PC-9 (cell line): Measurements from ENCODE around the gene USP36. TPM values are rescaled to one million over a fixed set of nuclear protein-coding genes. Genes with fewer than 3 reads are reported as not detected.

ENCODE experiments used
- BruUV-seq: library from RNA; stranded (reverse); fragments of 400-500 nt; replicated peaks from 2 replicates; lab custom pipeline; 2021; lab: Mats Ljungman, UMichigan
- CTCF ChIA-PET: fragments of 300-600 bp; sonication (Branson Sonifier 250); formaldehyde crosslinking; loops from one replicate; lab custom pipeline; 2022; ENCODE audit warnings: antibody characterized with exemption; lab: Charles Lee
- POLR2A ChIA-PET: fragments of 300-600 bp; sonication (Branson Sonifier 250); formaldehyde crosslinking; loops from one replicate; lab custom pipeline; 2022; ENCODE audit warnings: antibody characterized with exemption; ENCODE audit not compliant: unreplicated experiment; lab: Charles Lee
- DNase-seq, 2 experiments: peaks; one replicate each; pipeline versions ENCODE4 v3.0.0 to v3.0.0-alpha.2; 2015 to 2022; ENCODE audit warnings: mixed read lengths in 1 of 2
- H2AFZ ChIP-seq: fragments of 200-600 bp; sonication (generic); 2 replicates; pipeline ENCODE4 v1.8.1; 2017; ENCODE audit warnings: antibody characterized with exemption
- H3F3A ChIP-seq: fragments of 200-600 bp; sonication (generic); 2 replicates; pipeline ENCODE4 v1.8.1; 2017; ENCODE audit warnings: antibody characterized with exemption, mild to moderate bottlenecking, low read depth; ENCODE audit not compliant: insufficient read depth
- H3K27ac ChIP-seq: fragments of 200-600 bp; sonication (generic); 2 replicates; pipeline ENCODE4 v1.6.1; 2016; ENCODE audit warnings: mixed run types
- H3K27me3 ChIP-seq: fragments of 200-600 bp; sonication (generic); 2 replicates; pipeline ENCODE4 v1.6.1; 2016; ENCODE audit warnings: low read depth, mixed run types; ENCODE audit not compliant: insufficient read depth
- H3K36me3 ChIP-seq: fragments of 200-600 bp; sonication (generic); 2 replicates; pipeline ENCODE4 v1.6.1; 2016; ENCODE audit warnings: low read depth, mixed run types
- H3K4me1 ChIP-seq: fragments of 200-600 bp; sonication (generic); replicated peaks from 2 replicates; pipeline ENCODE4 v1.6.1; 2016; ENCODE audit warnings: mixed run types; ENCODE audit not compliant: insufficient read depth
- H3K4me2 ChIP-seq: fragments of 200-600 bp; sonication (generic); 2 replicates; pipeline ENCODE4 v1.6.1; 2017; ENCODE audit warnings: mixed run types
- H3K4me3 ChIP-seq: fragments of 200-600 bp; sonication (generic); 2 replicates; pipeline ENCODE4 v1.6.1; 2016; ENCODE audit warnings: mixed run types
- H3K79me2 ChIP-seq: fragments of 200-600 bp; sonication (generic); 2 replicates; pipeline ENCODE4 v1.6.1; 2017; ENCODE audit warnings: low read depth, mixed run types
- H3K9me2 ChIP-seq: fragments of 200-600 bp; sonication (generic); 2 replicates; pipeline ENCODE4 v1.8.1; 2017; ENCODE audit warnings: mild to moderate bottlenecking; ENCODE audit not compliant: insufficient read depth
- H3K9me3 ChIP-seq: fragments of 200-600 bp; sonication (generic); 2 replicates; pipeline ENCODE4 v1.8.1; 2016; ENCODE audit warnings: low read depth; ENCODE audit not compliant: insufficient read depth
- H4K20me1 ChIP-seq: fragments of 200-600 bp; sonication (generic); 2 replicates; pipeline ENCODE4 v1.8.1; 2017; ENCODE audit not compliant: insufficient read depth
- EZH2 ChIP-seq: fragments of 200-600 bp; sonication (generic); IDR thresholded peaks from 2 replicates; pipeline ENCODE4 v1.8.0; 2017; ENCODE audit warnings: antibody characterized with exemption, low read depth
- intact Hi-C: fragments of 100-400 bp; cut with micrococcal nuclease; formaldehyde crosslinking; loops from one replicate; pipeline ENCODE4 v1.10.0; 2022; ENCODE audit not compliant: unreplicated experiment
- total RNA-seq: library from RNA; stranded (reverse); gene quantifications from 2 replicates; pipeline ENCODE4 v1.2.3, GENCODE V29; 2021
- TF ChIP-seq, protein P1 (sequence below): fragments of 200-600 bp; sonication (generic); conservative IDR thresholded peaks from 2 replicates; pipeline ENCODE4 v1.6.1; 2017; ENCODE audit warnings: mixed run types, antibody characterized with exemption, mild to moderate bottlenecking, moderate library complexity

USP36 gene
- total RNA-seq, 1 experiment from 2014 or later, result 46.2 TPM

DNA sequence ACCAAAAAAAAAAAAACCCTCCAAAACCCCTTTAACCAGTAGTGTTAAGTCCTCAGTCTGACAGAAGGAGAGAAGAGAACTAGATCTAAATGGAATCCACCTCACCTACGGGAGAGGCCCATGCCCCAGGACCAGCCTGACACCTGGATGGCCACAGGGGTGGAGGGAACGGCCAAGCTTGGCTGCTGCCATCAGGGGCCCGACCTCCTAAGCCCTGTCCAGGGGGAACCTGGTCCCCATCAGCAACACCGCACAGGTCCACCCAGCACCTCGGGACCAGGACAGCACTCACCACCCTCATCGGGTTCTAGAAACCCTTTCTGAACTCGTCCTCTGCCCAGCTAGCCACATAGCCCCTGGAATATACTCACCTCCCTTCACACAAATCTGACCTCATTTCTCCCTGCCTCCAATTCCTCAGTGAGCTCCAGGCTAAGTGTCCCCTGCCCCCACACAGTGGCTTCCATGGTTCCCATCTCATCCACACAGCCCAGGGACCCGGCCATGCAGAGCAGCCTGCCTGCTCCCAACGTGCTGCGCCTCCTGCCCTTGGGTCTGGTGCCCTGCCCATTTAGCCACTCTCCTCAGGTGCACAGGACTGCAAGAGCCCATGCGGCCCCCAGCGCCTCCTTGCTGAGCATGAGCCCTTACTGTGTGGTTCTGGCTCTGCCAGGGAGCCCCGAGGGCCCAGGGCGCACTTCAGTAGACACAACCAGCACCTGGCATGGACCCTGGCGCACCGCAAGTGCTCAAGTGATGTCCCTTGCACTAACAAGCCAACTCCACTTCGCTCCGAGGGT is 40.3 kb downstream of the USP36 start:
- POLR2A ChIA-PET, result no interaction called here
- peaks cover 4% of the 10 kb centered on the region for H4K20me1 ChIP-seq
- H3K79me2 ChIP-seq, result no peaks in the 10 kb centered on the region
- H3K4me3 ChIP-seq, result no peak overlapping the region
- H3K27me3 ChIP-seq, result no peaks in the 10 kb centered on the region
- H3K9me2 ChIP-seq, result no peaks in the 10 kb centered on the region
- no peaks in the 10 kb centered on the region for H3K4me1 ChIP-seq
- CTCF ChIA-PET, result interaction anchor here (0.7 kb wide), 1 partner anchor 591 kb away, joined by 5 read pairs; no protein-coding TSS in a partner anchor
- no peak overlapping the region for H3K4me2 ChIP-seq
- no peaks in the 10 kb centered on the region for H3K9me3 ChIP-seq
- no peaks in the 10 kb centered on the region for H3K36me3 ChIP-seq
- H3F3A ChIP-seq, result no peaks in the 10 kb centered on the region
- TF ChIP-seq EZH2, result no peak
- TF ChIP-seq, protein P1, sequence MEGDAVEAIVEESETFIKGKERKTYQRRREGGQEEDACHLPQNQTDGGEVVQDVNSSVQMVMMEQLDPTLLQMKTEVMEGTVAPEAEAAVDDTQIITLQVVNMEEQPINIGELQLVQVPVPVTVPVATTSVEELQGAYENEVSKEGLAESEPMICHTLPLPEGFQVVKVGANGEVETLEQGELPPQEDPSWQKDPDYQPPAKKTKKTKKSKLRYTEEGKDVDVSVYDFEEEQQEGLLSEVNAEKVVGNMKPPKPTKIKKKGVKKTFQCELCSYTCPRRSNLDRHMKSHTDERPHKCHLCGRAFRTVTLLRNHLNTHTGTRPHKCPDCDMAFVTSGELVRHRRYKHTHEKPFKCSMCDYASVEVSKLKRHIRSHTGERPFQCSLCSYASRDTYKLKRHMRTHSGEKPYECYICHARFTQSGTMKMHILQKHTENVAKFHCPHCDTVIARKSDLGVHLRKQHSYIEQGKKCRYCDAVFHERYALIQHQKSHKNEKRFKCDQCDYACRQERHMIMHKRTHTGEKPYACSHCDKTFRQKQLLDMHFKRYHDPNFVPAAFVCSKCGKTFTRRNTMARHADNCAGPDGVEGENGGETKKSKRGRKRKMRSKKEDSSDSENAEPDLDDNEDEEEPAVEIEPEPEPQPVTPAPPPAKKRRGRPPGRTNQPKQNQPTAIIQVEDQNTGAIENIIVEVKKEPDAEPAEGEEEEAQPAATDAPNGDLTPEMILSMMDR, result no peak
- H3K27ac ChIP-seq, result no peak overlapping the region
- intact Hi-C loops, result no loop called here
- DNase-seq, result no peak
- no TSS peak for BruUV-seq
- H2AFZ ChIP-seq, result no peak overlapping the region

DNA sequence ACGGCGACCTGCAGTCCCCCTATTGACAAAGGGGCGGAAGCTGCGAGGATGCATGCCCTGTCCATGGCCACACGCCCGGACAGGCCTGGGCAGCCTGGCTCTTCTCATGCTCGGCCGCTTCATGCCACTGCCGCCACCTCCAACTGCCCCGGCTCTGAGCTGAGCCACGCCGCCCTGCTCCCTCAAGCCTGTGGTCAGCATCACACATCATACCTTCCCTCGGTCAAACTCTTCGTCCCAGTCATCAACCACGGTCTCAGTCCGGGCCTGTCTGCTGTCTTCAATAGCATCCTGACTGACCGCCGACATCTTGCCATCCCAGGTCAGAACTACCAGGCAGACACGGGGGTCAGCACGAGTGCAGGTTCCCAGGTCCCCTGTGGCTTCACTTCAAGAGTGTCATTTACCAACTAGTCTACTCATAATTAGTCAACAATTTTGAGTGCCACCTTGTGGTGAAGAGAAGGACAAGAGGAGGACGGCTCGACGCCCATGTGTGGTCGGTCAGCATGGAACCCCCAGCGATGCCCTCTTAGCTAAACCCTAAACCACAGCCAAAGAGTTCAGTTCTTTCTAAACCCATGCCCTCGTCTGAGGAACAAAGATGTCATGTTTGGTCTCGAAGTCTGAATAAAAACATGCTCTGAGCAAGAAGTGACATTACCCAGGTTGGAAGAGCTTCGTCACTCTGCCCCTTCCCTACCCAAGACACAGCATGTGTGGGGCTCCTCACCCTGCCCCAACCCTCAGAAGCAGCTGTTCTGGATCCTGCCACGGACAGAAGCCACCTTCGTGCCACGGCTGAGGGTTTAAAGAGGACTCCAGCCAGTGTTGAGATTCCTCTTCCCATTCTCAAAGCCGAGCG is 41.7 kb downstream of the USP36 start:
- TF ChIP-seq, protein P1, result peak; percentile 43; the same call in 1 of the 2 replicates
- no peak for TF ChIP-seq EZH2
- Histone ChIP-seq H3K9me3 (no peaks in the 10 kb centered on the region), H3K4me3 (no peak overlapping the region), H3K9me2 (no peaks in the 10 kb centered on the region), H3F3A (no peaks in the 10 kb centered on the region), H2AFZ (no peak overlapping the region), H3K36me3 (no peaks in the 10 kb centered on the region), H3K79me2 (no peaks in the 10 kb centered on the region), H3K27me3 (no peaks in the 10 kb centered on the region), H4K20me1 (peaks cover 4% of the 10 kb centered on the region), H3K4me1 (no peaks in the 10 kb centered on the region), H3K27ac (no peak overlapping the region), H3K4me2 (no peak overlapping the region)
- no TSS peak for BruUV-seq
- intact Hi-C loops, result loop anchor here (2.0 kb wide), 1 partner anchor 302 kb away; no protein-coding TSS in a partner anchor
- ChIA-PET CTCF (no interaction called here), POLR2A (no interaction called here)
- no peak for DNase-seq

DNA sequence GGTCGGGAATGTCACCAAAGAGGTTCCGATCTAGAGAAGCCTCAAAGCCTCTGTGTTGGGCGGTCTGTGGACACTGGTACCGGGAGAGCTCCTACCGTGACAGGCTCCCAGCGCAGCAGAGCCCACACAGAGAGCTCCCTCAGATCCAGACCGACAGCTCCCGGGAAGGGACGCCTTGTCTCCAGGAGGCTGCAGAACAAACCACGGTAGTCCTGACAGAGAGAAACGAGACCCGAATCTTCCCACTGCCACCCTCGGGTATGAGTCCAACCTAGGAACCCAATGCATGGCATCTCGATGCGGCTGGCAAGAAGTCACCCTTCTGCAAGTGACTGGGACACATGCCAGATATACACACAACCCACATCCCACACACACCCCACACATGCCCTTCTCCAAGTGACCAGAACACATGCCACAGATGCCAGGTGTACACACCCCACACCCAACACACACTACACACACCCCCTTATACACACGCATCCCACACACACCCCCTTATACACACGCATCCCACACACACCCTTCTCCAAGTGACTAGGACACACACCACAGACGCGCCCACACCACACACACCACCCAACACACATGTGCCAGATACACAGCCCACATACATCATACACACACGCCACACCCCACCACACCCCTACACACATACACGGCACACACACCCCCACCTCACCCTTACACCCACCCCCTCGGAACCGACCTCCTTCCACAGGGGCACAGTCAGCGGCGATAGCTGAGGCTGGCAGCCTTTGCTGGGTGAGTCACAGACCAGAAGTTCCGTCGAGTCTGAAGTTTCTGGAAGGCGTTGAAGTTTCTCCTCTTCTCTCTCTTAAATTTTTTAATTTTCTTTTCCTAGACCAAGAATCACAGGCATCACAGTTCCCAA is 42.7 kb downstream of the USP36 start:
- H3K79me2 ChIP-seq, result no peaks in the 10 kb centered on the region

More for the DNA sequence above, 42.7 kb downstream of the USP36 start:
- no peak overlapping the region for H3K27ac ChIP-seq
- DNase-seq, result no peak
- H3K4me3 ChIP-seq, result no peak overlapping the region
- TF ChIP-seq, protein P1, result no peak
- TF ChIP-seq EZH2, result no peak
- ChIA-PET CTCF (no interaction called here), POLR2A (no interaction called here)
- no peaks in the 10 kb centered on the region for H3K27me3 ChIP-seq
- no TSS peak for BruUV-seq
- no peak overlapping the region for H2AFZ ChIP-seq
- H3K9me2 ChIP-seq, result no peaks in the 10 kb centered on the region
- no peak overlapping the region for H3K4me2 ChIP-seq
- no peaks in the 10 kb centered on the region for H3K9me3 ChIP-seq
- intact Hi-C loops, result loop anchor here (2.0 kb wide), 1 partner anchor 301 kb away; no protein-coding TSS in a partner anchor
- no peaks in the 10 kb centered on the region for H3K4me1 ChIP-seq
- H3F3A ChIP-seq, result no peaks in the 10 kb centered on the region
- peaks cover 4% of the 10 kb centered on the region for H4K20me1 ChIP-seq
- H3K36me3 ChIP-seq, result no peaks in the 10 kb centered on the region
